Frontal cortex (tissue), 4 donors: ENCODE results near the gene KBTBD13. TPM values are rescaled to one million over a fixed set of nuclear protein-coding genes. Genes with fewer than 3 reads are reported as not detected.
A peak's percentile ranks its signal among the peaks of the same experiment; 100 is the strongest.

Experiments used
- DNase-seq, 2 donors: peaks; one replicate each; pipeline ENCODE4 v3.0.0; 2012; ENCODE audit warnings: low spot score in 2 of 2
- FAIRE-seq: peaks from 2 replicates; lab custom pipeline; 2012; peaks lifted over from hg19 to GRCh38; lab: Jason Lieb, UNC
- small RNA-seq: library from RNA; depleted of rRNA; stranded (forward); fragments of <200 nt; gene quantifications from one replicate; pipeline ENCODE3, GENCODE V24; 2014
- total RNA-seq: library from RNA; depleted of rRNA; stranded (reverse); fragments of >200 nt; gene quantifications from one replicate; pipeline ENCODE4 v1.2.3, GENCODE V29; 2014
- donor health status: control.
- donor health status: control.
- donor health status: control.

KBTBD13 gene
- total RNA-seq, 1 donor from 2014 or later, result not detected

DNA sequence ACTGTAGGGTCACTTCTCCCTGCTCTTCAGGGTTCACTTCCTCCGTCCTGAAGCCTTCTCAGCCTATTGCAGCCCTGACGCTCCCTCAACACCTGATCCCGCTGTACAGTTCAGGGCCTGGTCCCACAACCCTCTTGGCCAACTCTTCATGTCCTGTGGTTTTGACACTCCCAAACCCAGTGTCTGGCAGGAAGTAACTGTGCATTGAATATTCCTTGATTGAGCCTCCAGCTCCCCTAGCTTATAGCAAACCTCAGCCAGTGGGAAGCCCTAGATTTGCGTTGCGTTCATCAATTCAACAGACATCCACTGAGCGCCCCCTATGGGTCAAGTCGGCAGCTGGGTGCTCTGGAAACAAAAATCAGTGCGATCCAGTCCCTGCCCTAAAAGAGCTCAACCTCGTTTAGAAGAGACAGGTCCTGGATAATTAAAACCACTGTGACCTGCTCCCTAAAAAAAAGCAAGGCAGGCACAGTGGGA, 24.9 kb downstream of the KBTBD13 start:
- DNase-seq, result peak; percentile 70 to 71
- no peak for FAIRE-seq

DNA sequence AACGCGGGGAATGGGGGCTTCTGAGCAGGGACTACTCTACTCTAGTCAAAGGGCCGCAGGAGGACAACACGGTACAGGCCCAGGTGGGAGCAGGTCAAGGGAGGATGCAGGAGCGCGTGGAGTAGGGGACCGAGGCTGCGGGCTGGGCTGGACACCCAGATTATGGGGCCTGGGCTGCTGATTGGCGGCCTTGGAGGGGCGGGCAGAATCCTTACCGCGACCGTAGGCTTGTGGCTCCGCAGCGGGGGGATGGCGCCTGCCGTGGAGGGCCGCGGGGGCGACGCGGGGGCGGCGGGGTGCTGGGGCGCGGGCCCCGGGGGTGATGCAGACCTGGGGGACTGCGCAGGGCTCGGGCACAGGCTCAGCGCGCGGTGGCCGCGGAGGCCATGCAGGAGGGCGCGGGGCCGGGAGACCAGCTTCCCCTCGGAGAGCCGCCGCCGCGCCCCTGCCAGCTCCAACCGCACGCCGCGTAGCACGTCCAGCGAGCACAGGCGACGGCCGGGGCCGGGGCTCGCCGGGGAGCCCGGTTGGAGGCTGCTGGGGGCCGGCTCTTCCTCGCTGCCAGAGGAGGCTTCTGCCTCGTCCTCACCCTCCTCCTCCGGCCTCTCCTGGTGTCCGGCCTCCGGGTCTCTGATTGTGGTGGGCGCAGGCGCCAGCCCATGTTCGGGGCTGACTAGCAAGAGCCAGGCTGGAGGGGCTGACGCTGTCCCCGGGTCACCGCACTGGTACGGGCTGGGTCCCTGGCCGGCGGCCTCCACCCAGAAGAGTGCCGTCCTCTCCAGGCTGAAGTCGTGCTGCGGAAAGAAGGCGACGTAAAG, 25.6 kb downstream of the KBTBD13 start:
- no peak for DNase-seq

DNA sequence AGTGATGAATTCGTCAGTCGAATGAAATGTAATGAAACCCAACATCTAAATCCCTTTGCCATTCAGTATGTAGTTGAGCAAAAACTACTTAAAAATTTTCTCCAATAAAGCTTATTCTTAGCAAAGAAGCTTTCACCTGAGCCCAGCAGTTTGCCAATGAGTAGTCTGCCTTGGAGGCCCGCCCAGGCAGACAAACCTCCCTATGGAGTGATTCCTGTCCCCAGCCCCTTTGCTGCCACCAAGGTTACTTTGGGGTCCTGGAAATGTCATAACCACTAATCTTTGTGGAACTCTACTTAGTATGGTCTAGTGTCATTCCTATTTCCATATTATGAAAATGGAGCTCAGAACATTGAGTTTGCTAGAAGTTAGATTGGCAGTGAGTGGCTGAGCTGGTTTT, 26.4 kb downstream of the KBTBD13 start:
- FAIRE-seq (no peak), DNase-seq (no peak)

More for the DNA sequence above, 25.6 kb downstream of the KBTBD13 start:
- FAIRE-seq, result no peak

DNA sequence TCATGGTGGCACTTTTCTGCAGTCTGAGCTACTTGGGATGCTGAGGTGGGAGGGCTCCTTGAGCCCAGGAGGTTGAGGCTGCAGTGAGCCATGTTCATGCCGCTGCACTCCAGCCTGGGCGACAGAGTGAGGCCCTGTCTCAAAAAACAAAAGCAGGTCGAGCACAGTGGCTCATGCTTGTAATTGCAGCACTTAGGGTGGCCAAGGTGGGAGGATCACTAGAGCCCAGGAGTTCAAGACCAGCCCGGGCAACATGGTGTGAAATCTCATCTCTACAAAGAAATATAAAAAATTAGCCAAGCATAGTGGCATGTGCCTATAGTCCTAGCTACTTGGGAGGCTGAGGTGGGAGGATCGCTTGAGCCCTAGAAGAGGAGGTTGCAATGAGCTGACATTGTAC, 28.5 kb downstream of the KBTBD13 start:
- no peak for DNase-seq
- no peak for FAIRE-seq

DNA sequence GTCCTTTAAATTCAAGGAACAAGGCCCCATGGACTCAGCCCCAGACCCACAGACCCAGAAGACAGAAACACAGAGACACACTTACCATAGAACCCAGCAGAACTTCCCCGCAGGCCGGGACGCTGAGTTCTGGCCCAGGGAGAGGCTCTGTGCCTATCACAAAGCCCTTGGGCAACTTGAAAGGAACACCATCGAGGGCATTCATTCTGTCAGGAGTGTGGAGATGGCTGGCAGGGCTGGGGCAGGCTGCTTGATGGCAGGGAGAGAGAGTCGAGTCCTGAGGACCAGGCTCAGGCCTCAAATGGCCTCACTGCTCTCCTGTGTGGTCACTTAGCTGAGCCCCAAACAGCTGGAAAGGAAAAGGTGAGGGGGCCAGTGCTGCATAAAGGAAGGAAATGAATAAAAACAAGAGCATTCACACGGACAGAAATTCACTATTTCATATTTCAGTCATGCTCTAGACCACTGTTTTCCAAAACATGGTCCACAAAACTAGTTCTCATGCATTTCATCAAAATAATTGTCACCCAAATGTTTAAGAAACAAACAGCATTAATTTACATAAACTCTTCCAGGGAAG, 29.6 kb downstream of the KBTBD13 start:
- no peak for DNase-seq
- FAIRE-seq, result no peak

DNA sequence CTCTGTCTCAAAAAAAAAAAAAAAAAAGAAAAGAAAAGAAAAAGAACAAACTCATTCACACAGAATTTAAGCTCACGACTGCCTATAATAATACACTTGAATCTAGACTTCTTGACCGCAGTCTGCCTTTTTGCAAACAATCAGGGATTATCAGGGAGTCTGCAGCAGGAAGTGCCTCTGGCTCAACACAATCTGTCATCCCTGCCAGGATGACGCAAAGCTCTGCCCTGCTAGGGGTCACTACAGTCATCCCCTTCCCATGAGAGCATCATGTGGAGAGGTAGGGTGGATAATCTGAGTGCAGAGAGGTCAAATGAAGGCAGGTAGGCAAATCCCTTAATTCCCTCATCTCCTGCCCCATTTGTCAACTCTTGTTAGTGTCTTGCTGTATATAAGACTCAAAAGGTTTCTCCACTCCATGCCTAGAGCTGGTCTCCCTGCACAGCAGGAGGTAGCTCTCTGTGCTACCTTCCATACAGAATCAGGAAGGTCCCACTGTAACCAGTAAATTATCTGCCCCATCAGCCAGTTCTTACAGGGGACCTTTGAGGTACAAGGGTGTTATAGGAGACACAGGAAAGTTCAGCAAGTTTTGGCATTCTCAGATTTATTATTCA, 34.2 kb downstream of the KBTBD13 start:
- no peak for DNase-seq
- FAIRE-seq, result no peak

DNA sequence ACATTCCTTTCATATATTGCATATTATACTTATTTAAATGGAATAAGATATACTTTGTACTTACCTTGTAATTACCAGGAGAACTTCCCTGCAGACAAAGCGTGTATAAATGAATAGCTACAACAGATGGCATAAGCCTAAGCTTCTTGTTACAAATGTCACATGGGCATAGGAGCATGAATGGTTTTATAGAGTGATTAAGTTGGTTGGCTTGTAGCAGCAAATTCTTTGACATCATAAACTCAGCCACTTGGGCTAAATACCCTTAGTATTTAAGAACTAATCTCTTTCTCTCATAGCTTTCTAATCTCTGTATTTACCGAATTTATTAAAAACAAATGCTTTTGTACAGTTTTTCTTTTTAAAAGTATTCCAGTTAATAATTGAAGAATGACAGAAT, 38.5 kb downstream of the KBTBD13 start, which contains the start of gene UBAP1L:
UBAP1L (minus strand) TSS at position 115 of the 400 bp plus-strand sequence. CDS start 8,985 bp downstream, outside the sequence.
- DNase-seq (no peak), FAIRE-seq (no peak)

DNA sequence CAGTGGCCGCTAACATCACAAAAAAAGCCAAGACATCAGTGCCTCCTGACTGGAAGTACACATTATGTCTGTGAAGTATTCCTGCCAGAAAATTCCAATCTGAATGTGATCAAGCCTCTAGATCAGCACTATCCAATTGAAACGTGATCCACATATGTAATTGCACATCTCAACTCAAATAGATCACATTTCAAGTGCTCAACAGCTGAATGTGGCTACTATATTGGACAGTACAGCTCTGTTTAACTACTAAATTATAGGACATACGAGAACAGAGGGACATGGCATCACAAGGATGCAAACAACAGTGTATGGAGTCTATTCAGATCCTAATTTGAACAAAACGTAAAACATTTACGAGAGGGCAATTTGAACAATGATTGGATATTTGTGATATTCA, 39.0 kb downstream of the KBTBD13 start:
- no peak for DNase-seq
- FAIRE-seq, result no peak

Small RNAs within 50 kb of the gene (small RNA-seq; reads per million reads assigned to genes)
- not detected for gene AC013553.1

Other genes with a start within 250 kb of the KBTBD13 start
- gene PLEKHO2, start 234.8 kb upstream of the KBTBD13 start, total RNA-seq, result 4.5 TPM
- 13.9 TPM for gene ANKDD1A, start 164.8 kb upstream of the KBTBD13 start, total RNA-seq
- gene SPG21, start 86.8 kb upstream of the KBTBD13 start, total RNA-seq, result 58.7 TPM
- gene MTFMT, start 47.1 kb upstream of the KBTBD13 start, total RNA-seq, result 15.1 TPM
- not detected for gene SLC51B, start 31.4 kb upstream of the KBTBD13 start, total RNA-seq
- gene RASL12, start 8.8 kb upstream of the KBTBD13 start, total RNA-seq, result 2.4 TPM
- 2.0 TPM for gene UBAP1L, start 38.5 kb downstream of the KBTBD13 start, total RNA-seq
- 13.9 TPM for gene PDCD7, start 57.1 kb downstream of the KBTBD13 start, total RNA-seq
- 73.4 TPM for gene CLPX, start 108.6 kb downstream of the KBTBD13 start, total RNA-seq
- gene CILP, start 134.7 kb downstream of the KBTBD13 start, total RNA-seq, result 0.41 TPM
- 8.6 TPM for gene PARP16, start 210.1 kb downstream of the KBTBD13 start, total RNA-seq
- gene RNU5A-1, start 219.3 kb downstream of the KBTBD13 start, total RNA-seq, result not detected
- not detected for gene RNU5B-1, start 227.9 kb downstream of the KBTBD13 start, total RNA-seq